Right forelimb (tissue), 1 donor: ENCODE results near the gene HSPG2.
A peak's percentile ranks its signal among the peaks of the same experiment; 100 is the strongest.
"Not testable (repeated sequence)": the region's sequence is repeated elsewhere in the genome, so short reads cannot be mapped to it uniquely, and the experiment has no call there.

Source experiments
- DNase-seq: peaks from one replicate; pipeline ENCODE4 v3.0.0-alpha.2; 2018

HSPG2 gene

GRCh38 chr1:21821385-21822019, 115.6 kb downstream of the HSPG2 start:
- no peak for DNase-seq

GRCh38 chr1:21820597-21821232, 116.4 kb downstream of the HSPG2 start:
- no peak for DNase-seq

DNA sequence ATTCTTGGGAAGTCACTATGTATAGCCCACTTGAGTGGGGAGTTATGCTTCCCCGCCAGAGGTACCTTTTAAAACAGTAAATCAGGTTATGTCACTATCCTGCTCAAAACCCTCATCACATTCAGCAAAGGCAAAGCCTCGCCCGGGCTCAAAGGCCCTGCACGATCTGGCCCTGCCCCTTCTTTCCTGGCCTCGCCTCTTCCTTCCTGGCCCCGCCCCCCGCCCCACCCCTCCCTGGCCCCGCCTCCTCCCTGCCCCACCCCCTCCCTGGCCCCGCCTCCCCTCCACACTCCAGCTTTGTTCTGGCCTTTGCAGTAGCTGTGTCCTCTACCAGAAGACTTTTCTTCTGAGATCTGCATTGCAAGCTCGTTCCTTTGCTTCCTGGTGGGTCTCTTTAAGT, 118.5 kb downstream of the HSPG2 start:
- DNase-seq: no peak

GRCh38 chr1:21816602-21817302, 120.4 kb downstream of the HSPG2 start:
- no peak for DNase-seq

DNA sequence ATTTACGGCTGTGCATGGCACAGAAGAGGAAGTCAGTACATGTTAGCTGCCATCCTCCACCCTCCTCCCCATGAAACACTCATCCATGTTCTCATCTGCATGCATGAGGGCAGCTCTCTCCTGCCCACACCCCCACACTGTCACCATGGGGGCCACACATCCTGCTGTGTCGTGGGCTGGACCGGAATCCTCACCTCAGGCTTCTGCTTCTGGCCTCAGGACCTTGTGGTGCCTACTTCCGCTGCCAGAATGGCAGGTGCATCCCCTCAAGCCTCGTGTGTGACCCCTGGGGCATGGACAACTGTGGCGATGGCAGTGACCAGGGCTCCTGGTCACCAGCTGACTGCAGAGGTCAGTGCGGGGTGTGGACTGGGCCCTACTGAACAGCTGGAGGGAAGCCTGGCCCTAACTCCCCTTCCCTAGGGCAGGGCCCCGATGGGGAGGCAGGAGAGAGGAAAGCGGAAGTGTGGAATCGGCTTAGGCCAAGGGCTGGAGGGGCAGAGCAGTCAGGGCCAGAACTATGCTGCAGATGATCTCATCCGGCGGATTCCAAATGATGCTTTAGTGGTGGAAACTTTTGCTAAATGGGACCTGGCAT, 121.3 kb downstream of the HSPG2 start:
- no peak for DNase-seq

- no peak for DNase-seq
Measured at GRCh38 chr1:21814981-21815582, 122.0 kb downstream of the HSPG2 start.

GRCh38 chr1:21814241-21814918, 122.7 kb downstream of the HSPG2 start:
- DNase-seq: peak; percentile 67

DNA sequence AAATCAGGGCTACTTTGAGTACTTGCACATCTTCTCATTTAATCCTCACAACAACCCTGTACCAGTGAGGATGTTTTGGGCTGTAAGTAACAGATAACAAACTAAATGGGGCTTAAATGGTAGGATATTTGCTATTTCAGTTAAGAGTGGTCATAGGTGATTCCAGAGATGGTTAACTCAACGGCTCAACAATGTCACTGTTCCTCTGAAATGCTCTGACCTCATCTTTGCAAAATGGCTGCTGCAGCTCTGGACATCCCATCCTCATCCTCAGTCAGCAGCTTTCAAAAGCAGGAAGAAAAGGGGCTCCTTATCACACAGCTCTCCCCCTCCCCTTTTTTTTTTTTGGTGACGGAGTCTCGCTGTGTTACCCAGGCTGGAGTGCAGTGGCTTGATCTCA, 123.6 kb downstream of the HSPG2 start:
- no peak for DNase-seq

- no peak for DNase-seq
Measured at GRCh38 chr1:21811875-21812305, 125.2 kb downstream of the HSPG2 start, which contains the start of gene LDLRAD2. Gene LDLRAD2 (plus strand): TSS chr1:21812265. CDS start chr1:21812452, 187 bp downstream.

DNA sequence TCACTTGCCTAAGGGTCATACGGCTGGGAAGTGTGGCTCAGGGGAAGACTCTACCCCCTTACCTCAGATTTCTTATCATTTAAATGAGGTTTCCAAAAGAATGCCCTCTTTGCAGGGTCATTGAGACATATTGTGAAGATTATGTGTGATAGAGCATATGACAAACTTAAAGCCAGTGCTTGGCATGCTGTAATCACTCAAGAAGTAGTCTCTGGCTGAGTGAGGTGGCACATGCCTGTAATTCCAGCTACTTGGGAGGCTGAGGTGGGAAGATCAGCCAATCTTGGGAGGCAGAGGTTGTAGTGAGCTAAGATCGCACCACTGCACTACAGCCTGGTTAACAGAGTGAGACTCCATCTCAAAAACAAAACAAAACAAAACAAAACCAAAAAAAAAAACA, 132.6 kb downstream of the HSPG2 start:
- no peak for DNase-seq

DNA sequence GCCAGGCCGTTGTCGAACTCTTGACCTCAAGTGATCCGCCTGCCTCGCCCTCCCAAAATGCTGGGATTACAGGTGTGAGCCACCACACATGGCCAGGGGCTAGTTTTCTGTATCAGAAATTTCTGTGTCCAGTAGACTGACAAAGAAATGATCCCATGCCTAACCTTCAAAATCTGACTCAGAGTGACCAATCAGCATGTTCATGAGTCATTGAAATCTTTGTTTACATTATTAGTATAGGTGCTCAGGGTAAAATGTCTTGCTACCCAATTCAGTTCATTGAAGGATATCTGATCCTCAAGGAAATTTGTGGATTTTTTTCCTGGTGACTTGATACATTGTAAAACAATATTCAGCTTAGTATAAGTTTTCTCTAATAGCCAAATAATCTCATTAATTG, 136.0 kb downstream of the HSPG2 start:
- DNase-seq: no peak

DNA sequence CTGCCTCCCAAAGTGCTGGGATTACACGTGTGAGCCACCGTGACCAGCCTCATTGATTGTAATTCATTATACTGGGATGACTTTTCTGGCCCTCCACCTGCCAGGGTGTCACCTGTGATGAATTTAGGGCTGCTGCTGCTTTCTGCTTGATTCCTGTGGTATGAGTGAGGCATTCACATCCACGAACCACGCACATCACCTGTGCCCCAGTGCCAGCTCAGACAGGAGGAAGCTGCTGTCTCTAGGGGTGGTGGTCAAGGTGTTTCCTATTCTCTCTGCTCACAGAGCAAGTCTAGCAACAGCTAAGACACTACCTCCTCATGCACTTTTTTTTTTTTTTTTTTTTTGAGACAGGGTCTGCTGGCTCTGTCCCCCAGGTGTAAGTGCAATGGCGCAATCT, 137.4 kb downstream of the HSPG2 start:
- no peak for DNase-seq

- no peak for DNase-seq
Measured at GRCh38 chr1:21795075-21795474, 142.0 kb downstream of the HSPG2 start.

DNA sequence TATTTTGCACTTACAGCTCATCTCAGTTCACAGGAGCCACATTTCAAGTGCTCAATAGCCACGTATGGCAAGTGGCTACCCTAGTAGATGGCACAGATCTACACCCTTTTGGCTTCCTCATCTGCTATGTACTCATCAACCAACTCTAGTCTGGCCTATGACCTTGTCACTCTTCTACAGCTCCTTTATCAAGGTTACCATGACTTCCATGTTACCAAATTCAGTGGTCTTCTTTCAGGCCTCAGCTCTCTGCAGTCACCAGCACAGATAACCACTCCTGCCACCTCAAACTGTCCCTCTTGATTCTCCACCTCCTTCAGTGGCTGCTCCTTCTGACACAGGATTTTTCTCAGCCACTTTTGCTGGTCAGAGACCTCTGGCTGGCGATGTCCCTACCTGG, 142.5 kb downstream of the HSPG2 start:
- DNase-seq: no peak

DNA sequence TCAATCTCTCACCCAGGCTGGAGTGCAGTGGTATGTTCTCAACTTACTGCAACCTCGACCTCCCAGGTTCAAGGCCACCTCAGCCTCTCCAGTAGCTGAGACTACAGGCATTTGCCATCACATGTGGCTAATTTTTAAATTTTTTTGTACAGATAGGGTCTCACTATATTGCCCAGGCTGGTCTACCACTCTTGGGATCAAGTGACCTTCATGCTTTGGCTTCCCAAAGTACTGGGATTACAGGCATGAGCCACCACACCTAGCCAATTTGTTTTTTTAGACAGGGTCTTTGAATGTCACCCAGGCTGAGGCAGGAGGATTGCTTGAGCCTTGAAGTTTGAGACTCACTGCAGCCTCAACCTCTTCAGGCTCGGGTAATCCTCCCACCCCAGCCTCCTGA, 144.0 kb downstream of the HSPG2 start:
- no peak for DNase-seq

DNA sequence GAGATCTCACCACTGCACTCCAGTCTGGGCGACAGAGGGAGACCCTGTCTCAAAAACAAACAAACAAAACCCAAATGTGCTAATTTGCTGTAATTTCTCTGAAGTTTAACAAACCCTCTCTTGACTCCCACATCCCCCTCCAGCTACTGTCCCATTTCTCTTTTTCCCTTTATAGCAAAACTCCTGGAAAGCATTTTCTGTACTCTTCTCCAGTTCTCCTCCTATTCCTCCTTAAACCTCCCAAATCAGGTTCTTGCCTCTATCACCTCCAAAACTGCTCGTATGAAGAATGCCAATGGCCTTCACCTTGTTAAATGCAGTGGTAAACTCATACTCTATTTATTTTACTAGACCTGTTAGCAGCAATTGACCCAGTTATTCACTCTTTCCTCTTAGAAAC, 150.5 kb downstream of the HSPG2 start:
- no peak for DNase-seq

- not testable (repeated sequence) for DNase-seq
Measured at GRCh38 chr1:21785764-21786163, 151.3 kb downstream of the HSPG2 start.

- peak; percentile 97 for DNase-seq
Measured at GRCh38 chr1:21783679-21784603, 153.2 kb downstream of the HSPG2 start.

DNA sequence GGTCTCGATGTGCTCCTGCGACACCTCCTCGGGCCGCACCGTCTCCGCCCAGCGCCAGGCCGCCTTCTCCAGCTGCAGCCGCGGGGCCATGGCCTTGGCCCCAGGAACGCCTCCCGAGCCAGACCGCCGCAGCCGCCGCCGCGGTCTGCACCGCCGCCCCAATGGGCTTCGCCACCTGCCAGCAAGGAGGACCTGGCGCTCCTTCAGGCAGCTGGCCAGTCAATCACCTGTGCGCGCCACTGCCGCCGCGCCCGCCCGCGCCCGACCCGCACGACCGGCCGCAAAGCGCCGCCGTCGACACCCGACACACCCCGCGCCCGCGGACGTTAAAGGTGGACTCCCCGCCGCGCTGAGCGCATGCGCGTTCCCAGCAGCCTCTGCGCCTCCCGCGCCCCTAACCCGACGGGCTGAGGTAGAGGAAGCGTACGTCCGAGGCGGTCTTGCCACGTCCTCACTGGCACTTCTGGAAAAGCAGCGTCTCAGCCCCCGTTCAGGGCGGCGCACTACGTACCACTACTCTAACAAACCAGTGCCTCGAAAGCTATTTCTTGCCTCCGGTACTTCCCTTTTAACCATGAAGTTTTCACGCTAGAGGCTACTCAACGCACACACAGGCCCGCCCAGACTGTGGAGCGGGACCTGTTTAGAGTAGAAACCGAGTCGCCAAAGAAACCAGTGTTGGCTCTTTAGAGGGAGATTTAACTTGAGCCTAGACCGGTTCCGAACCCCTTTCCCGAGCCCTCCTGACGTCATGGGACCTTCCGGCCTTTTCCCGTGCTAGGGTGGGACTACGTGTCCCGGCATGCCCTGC, 154.0 kb downstream of the HSPG2 start, which contains the start of gene USP48:
Gene USP48, minus strand, starts transcription at position 282 of the 811 bp plus-strand sequence. Its CDS starts 192 bp downstream, at position 90.
- DNase-seq: peak; percentile 98

DNA sequence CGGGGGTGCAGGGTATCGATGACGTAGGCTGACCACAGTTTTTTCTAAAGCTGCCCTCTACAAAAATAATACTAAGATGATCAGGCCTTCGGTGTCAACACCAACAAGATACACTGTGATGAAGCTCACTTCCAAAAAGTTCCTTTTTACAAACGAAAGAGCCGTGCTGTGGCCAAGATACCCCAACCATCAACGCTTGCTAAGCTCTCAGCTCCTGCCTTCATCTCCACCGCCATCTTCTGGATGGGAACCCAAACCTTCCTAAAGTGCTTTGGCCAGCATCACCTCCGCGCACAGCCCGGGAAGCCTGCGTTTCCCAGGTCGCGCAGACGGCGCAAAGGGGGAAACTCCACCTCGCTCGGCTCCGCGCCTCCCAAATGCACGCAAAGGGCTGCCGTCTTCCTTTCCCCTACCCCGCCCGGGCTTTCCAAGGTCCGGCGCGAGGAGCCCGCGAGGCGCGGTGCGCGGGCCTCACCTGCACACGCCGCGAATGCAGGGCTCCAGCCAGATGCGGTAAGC, 154.7 kb downstream of the HSPG2 start:
- peak; percentile 71 for DNase-seq
